Esophagus muscularis mucosa (tissue), 4 donors: Measurements from ENCODE around the gene OR52B6. TPM values are rescaled to one million over a fixed set of nuclear protein-coding genes. Genes with fewer than 3 reads are reported as not detected.
"Not testable (repeated sequence)": the region's sequence is repeated elsewhere in the genome, so short reads cannot be mapped to it uniquely, and the experiment has no call there.

ENCODE experiments used
- DNase-seq: peaks from one replicate; pipeline ENCODE4 v3.0.0-alpha.2; 2017; ENCODE audit errors: extremely low spot score
- H3K27ac ChIP-seq, 4 donors: fragments of 200-600 bp; sonication (generic); replicated peaks in 1 of 4; 1 replicate in 3 of 4; 2 replicates in 1 of 4; pipeline ENCODE4 v1.5.1; 2016 to 2019; ENCODE audit warnings: mild to moderate bottlenecking in 1 of 4
- H3K27me3 ChIP-seq, 4 donors: fragments of 200-600 bp; sonication (generic); one replicate each; pipeline versions ENCODE4 v1.5.1 to v1.6.0; 2016 to 2019
- H3K36me3 ChIP-seq, 4 donors: fragments of 200-600 bp; sonication (generic); one replicate each; pipeline ENCODE4 v1.5.1; 2016 to 2019
- H3K4me1 ChIP-seq, 4 donors: fragments of 200-600 bp; sonication (generic); one replicate each; pipeline ENCODE4 v1.5.1; 2016 to 2019
- H3K4me3 ChIP-seq, 4 donors: fragments of 200-600 bp; sonication (generic); 1 replicate in 2 of 4; 2 replicates in 2 of 4; pipeline ENCODE4 v1.5.1; 2016 to 2019; ENCODE audit warnings: mild to moderate bottlenecking in 4 of 4, moderate library complexity in 1 of 4
- H3K9me3 ChIP-seq, 4 donors: fragments of 200-600 bp; sonication (generic); 1 replicate in 3 of 4; 2 replicates in 1 of 4; pipeline ENCODE4 v1.5.1; 2016 to 2019
- CTCF ChIP-seq, 3 experiments: fragments of 200-600 bp in 2 of 3; fragments of 450-650 bp in 1 of 3; sonication (generic) in 2 of 3; IDR thresholded peaks; one replicate each; pipeline ENCODE4 v1.5.1; 2017 to 2019; ENCODE audit warnings: antibody characterized with exemption in 3 of 3, mild to moderate bottlenecking in 2 of 3, moderate library complexity in 1 of 3
- EP300 ChIP-seq: sonication (generic); formaldehyde crosslinking; IDR thresholded peaks from one replicate; pipeline ENCODE4 v1.6.1; 2017; ENCODE audit warnings: antibody characterized with exemption
- POLR2A ChIP-seq: fragments of 450-650 bp; IDR thresholded peaks from one replicate; pipeline ENCODE4 v1.6.1; 2017; ENCODE audit warnings: antibody characterized with exemption, moderate library complexity, mild to moderate bottlenecking, low read depth
- POLR2AphosphoS5 ChIP-seq, 2 donors: sonication (generic); formaldehyde crosslinking; IDR thresholded peaks; one replicate each; pipeline ENCODE4 v1.6.1; 2017; ENCODE audit warnings: antibody characterized with exemption in 2 of 2
- WGBS: methylation state at CpG from one replicate; pipeline ENCODE4 v1.1.5; 2018; 5-methylcytosine and 5-hydroxymethylcytosine counted together
- intact Hi-C: fragments of 100-400 bp; cut with DNase I; formaldehyde crosslinking; loops from one replicate; pipeline ENCODE4 v1.15.1; 2023
- total RNA-seq, 4 donors: library from RNA; depleted of rRNA; stranded (reverse); fragments of >200 nt; gene quantifications; one replicate each; pipeline versions ENCODE4 v1.1.0 to v1.2.1, GENCODE V29; 2016

OR52B6 gene
- total RNA-seq, 4 donors from 2014 or later = not detected

- DNase-seq = no peak
- WGBS = 46% methylated on average over 1 of the region's 1 CpG
- intact Hi-C loops = no loop called here
- no peak for TF ChIP-seq POLR2A
- no peak for TF ChIP-seq POLR2AphosphoS5 (IDR thresholded peaks at IDR 0.05)
- TF ChIP-seq CTCF (IDR thresholded peaks at IDR 0.05) = no peak
- TF ChIP-seq EP300 = no peak
- H3K27me3 ChIP-seq = no peaks in the 10 kb centered on the region
- H3K9me3 ChIP-seq = no peaks in the 10 kb centered on the region
- H3K36me3 ChIP-seq = no peaks in the 10 kb centered on the region
- no peak overlapping the region for H3K27ac ChIP-seq
- H3K4me1 ChIP-seq = peaks cover 4 to 21% (median 17%) of the 10 kb centered on the region in 4 donors
- no peak overlapping the region for H3K4me3 ChIP-seq
These were observed 12.5 kb downstream of the OR52B6 start for GRCh38 chr11:5593146-5593545.

GRCh38 chr11:5596607-5597201 lies 16.0 kb downstream of the OR52B6 start, which contains the start of gene TRIM6:
Gene TRIM6 (plus strand): TSS chr11:5596637. CDS start chr11:5596898, 261 bp downstream.
- Histone ChIP-seq H3K27ac (peak within 1 kb of the TSS; percentile 69 to 78 (median 73)), H3K4me1 (peaks cover 4 to 44% (median 33%) of the 10 kb centered on the region in 4 donors), H3K9me3 (no peaks in the 10 kb centered on the region), H3K27me3 (no peaks in the 10 kb centered on the region), H3K4me3 (peak within 1 kb of the TSS; percentile 45 to 64 (median 60)), H3K36me3 (no peaks in the 10 kb centered on the region)
- intact Hi-C loops = no loop called here
- DNase-seq = no peak
- WGBS = 7% methylated on average over 10 of the region's 20 CpGs
- no peak for TF ChIP-seq EP300
- TF ChIP-seq CTCF (IDR thresholded peaks at IDR 0.05) = no peak
- peak in 1 of 2 donors; percentile 30 for TF ChIP-seq POLR2AphosphoS5 (IDR thresholded peaks at IDR 0.05)
- no peak for TF ChIP-seq POLR2A

- intact Hi-C loops = no loop called here
- peaks cover 4 to 44% (median 33%) of the 10 kb centered on the region in 4 donors for H3K4me1 ChIP-seq
- peak overlapping the region in 2 of 4 donors; percentile 1 to 69 for H3K27ac ChIP-seq
- H3K36me3 ChIP-seq = no peaks in the 10 kb centered on the region
- no peak for DNase-seq
- no peaks in the 10 kb centered on the region for H3K9me3 ChIP-seq
- H3K4me3 ChIP-seq = no peak overlapping the region
- no peaks in the 10 kb centered on the region for H3K27me3 ChIP-seq
- no peak for TF ChIP-seq EP300
- TF ChIP-seq POLR2AphosphoS5 (IDR thresholded peaks at IDR 0.05) = no peak
- no peak for TF ChIP-seq CTCF (IDR thresholded peaks at IDR 0.05)
- no peak for TF ChIP-seq POLR2A
- WGBS = 34% methylated on average over 3 of the region's 3 CpGs
These were observed 17.3 kb downstream of the OR52B6 start for GRCh38 chr11:5597953-5598352.

- peaks cover 0 to 8% (median 0%) of the 10 kb centered on the region in 4 donors for H3K36me3 ChIP-seq
- no peaks in the 10 kb centered on the region for H3K9me3 ChIP-seq
- no peak for DNase-seq
- WGBS = 24% methylated on average over 8 of the region's 9 CpGs
- intact Hi-C loops = loop anchor here (5.0 to 10.0 kb wide), 2 partner anchors 92 to 204 kb away; partner anchors contain the start of gene OR52N2
- no peak for TF ChIP-seq EP300
- peak; percentile 61 to 89 (median 63) for TF ChIP-seq CTCF (IDR thresholded peaks at IDR 0.05)
- H3K4me1 ChIP-seq = peaks cover 4 to 44% (median 33%) of the 10 kb centered on the region in 4 donors
- no peaks in the 10 kb centered on the region for H3K27me3 ChIP-seq
- peak overlapping the region; percentile 61 to 74 (median 72) for H3K27ac ChIP-seq
- no peak overlapping the region for H3K4me3 ChIP-seq
These were observed 19.7 kb downstream of the OR52B6 start for GRCh38 chr11:5600374-5600851.

GRCh38 chr11:5602791-5603190 lies 22.1 kb downstream of the OR52B6 start:
- not testable (repeated sequence) for DNase-seq
- intact Hi-C loops = loop anchor here (5.0 to 10.0 kb wide), 2 partner anchors 90 to 202 kb away; partner anchors contain the start of gene OR52N2
- 92% methylated on average over 4 of the region's 4 CpGs for WGBS

More at GRCh38 chr11:5602791-5603190, 22.1 kb downstream of the OR52B6 start:
- H3K4me3 ChIP-seq, H3K36me3 ChIP-seq, H3K27me3 ChIP-seq, H3K9me3 ChIP-seq, H3K27ac ChIP-seq: not testable (repeated sequence)
- H3K4me1 ChIP-seq = peaks cover 0 to 36% (median 26%) of the 10 kb centered on the region in 4 donors
